Thyroid gland (tissue), 4 donors: Measurements from ENCODE around the gene TPSB2.
"Not testable (repeated sequence)": the region's sequence is repeated elsewhere in the genome, so short reads cannot be mapped to it uniquely, and the experiment has no call there.

Experiments used
- CTCF ChIP-seq, 6 experiments: fragments of 200-600 bp in 3 of 6; fragments of 450-650 bp in 3 of 6; sonication (generic) in 3 of 6; IDR thresholded peaks; one replicate each; pipeline ENCODE4 v1.5.1; 2016 to 2019; ENCODE audit warnings: antibody characterized with exemption in 6 of 6, mild to moderate bottlenecking in 2 of 6, inconsistent platforms in 1 of 6, moderate library complexity in 1 of 6
- POLR2A ChIP-seq, 2 donors: fragments of 450-650 bp; IDR thresholded peaks; one replicate each; pipeline ENCODE4 v1.6.1; 2017; ENCODE audit warnings: antibody characterized with exemption in 2 of 2, mild to moderate bottlenecking in 2 of 2, moderate library complexity in 1 of 2

DNA sequence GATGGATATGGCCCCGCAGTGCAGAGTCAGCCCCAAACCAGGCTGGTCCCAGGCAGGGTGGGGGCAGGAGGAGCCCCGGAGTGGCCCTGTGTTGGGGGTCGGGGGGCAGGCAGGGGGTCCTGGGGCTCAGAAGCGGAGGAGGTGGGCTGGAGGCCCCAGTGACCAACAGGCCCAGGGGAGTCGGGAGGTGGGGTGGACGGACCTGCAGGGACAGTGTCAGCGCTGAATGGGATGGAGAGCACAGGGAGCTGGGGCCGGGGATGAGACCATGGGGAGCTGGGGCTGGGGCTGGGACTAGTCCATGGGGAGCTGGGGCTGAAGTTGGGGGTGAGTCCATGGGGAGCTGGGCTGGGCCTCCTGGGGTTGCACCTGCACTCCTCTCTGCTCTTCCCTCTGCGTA lies 9.6 kb upstream of the TPSB2 start:
- not testable (repeated sequence) for TF ChIP-seq CTCF, POLR2A (IDR thresholded peaks at IDR 0.05)
